Stromal cell of bone marrow (primary cell): ENCODE measurements around the gene BCL2L13.
A peak's percentile ranks its signal among the peaks of the same experiment; 100 is the strongest.

Source experiments
- DNase-seq: peaks from one replicate; pipeline ENCODE4 v3.0.0-alpha.2; 2012; ENCODE audit warnings: low read depth

Gene BCL2L13

GRCh38 chr22:17726928-17727897 lies 88.7 kb downstream of the BCL2L13 start:
- no peak for DNase-seq

DNA sequence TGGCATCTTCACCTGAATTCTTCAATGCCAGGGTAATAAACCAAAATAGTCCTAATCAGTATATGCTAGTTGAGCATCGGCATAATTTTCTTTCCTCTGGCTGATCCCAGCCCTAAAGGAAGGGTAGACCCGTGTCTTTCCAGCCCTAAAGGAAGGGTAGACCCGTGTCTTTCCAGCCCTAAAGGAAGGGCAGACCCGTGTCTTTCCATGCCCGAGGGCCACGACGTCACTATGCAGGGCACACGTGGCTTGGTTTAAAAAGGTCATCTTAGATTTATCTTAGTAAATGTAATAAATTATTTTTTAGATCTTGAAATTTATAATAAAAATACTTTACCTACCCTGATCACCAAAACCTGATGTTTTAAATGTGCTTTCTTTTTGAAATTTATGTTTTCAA lies 90.2 kb downstream of the BCL2L13 start:
- DNase-seq = no peak

- DNase-seq = no peak
Measured at GRCh38 chr22:17729561-17729960, 91.0 kb downstream of the BCL2L13 start.

DNA sequence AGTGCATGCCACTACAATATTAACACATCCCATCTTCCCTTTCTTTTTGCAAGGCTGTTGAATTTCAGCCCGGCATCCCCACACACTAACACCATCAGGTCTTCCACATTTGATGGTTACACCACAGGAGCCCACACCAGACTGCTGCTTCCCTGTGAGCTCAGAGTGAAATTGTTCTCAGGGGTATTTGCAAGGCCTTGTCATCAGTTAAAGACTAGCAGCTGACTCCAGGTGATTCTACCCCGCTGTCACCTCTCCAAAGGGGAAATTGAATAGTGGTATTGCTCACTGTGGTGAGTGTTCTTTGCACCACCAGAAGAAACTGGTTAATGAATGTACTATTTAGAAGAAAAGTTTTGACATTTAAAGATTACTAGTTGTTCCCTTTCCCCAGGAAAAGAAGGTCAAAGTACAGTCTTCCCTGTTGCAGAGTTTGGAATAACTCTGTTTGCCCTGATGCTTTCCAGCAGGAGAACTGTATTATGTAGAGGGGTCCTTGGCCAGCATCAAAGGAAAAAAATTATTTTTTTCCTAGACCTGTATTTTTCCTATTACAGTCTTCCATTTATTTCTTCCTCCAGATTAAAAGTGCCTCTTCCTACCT lies 93.8 kb downstream of the BCL2L13 start:
- DNase-seq = no peak

DNA sequence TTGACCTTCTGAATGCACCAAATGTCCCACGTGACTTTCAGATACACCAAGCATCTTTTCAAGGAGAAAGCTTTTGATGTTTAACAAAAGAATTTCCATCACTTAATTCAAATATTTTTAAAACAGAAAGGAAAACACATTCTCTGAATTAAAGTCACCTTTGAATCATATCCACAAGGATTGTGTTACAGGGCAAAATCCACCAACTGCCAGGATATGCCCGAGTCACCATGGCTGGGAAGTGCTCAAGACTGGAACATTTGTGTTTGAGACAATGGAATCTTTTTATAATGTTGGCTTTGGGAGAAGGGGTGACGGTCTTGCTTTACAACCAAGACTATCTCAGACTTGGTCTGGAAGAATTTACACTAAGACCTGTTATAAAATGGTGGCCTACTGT lies 94.9 kb downstream of the BCL2L13 start:
- peak; percentile 55 for DNase-seq

GRCh38 chr22:17734187-17734586 lies 95.6 kb downstream of the BCL2L13 start:
- peak; percentile 52 for DNase-seq

DNA sequence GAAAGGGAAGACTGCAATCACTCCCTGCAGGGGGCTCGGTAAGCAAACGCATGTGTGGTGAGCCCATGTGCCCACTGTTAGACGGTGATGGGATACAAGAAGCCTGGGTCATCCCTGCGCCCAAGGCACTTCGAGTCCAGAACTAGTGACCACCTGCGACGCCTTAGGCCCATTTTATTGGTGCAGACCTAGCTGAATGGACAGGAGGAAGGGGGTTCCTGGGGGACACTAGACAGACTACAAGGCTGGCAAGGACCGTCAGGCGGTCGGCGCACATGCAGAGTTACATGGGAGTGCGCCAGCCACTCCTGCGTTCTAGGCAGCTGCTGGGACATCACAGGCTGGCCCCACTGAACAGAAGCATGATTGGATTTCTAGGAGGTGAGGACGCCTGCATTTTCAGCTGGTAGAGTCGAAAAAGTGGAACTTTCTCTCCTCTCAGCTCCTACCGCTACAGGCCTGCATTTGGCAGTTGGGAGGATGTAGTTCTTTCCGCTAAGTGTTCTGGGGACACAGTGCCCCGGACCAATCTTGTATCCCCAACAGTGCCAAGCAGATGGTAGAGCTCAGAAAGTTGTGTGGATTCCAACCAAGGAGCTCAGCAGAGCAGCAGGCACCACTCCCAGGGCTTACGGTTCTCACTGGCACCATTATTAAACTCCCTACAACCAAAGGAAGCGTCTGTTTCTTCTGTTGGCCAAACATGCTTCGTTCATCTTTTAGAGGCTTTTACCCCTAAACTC lies 100.0 kb downstream of the BCL2L13 start:
- DNase-seq = no peak

GRCh38 chr22:17739196-17739975 lies 100.8 kb downstream of the BCL2L13 start:
- DNase-seq = no peak

- no peak for DNase-seq
Measured at GRCh38 chr22:17741866-17742526, 103.4 kb downstream of the BCL2L13 start.

- no peak for DNase-seq
Measured at GRCh38 chr22:17742527-17742902, 104.0 kb downstream of the BCL2L13 start.

GRCh38 chr22:17743661-17744411 lies 105.3 kb downstream of the BCL2L13 start:
- DNase-seq = no peak

DNA sequence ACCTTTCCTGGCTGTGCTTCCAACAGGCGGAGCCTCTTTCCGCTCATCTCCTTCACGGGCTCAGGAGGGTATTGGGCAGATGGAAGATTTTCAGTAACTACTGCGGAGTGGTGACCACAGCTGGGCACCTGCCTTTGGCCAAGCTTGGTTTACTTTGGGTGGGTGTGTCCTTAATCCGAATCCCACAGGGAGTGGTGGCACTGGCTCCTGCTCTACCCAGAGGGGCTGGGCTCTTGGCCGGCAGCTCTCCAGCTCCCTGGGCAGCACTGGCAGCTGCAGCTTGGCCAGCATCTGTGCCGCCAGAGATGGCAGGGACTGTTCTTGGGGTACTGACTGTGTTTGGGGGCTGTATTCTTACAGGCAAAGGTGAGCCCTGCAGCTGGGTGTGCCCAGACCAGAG lies 105.9 kb downstream of the BCL2L13 start:
- DNase-seq = no peak

DNA sequence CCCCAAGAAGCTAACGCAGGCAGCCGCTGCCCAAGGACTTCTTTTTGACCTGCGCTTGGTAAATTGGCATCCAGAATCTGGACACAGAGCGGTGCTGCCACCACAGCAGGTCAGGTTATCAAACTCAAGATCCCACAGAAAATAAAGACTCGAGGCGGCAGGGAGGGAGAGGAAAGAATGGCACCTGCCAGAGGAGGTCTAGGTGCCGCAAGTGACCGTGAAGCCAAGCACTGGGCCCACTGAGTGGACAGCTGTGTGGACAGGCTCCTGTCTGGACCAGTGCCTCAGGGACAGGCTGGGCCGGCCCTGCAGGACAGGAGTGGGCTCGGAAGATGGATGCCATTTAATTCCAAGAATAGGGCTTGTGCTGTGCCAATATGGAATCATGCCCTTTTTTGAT lies 108.4 kb downstream of the BCL2L13 start:
- no peak for DNase-seq

GRCh38 chr22:17748555-17749353 lies 110.2 kb downstream of the BCL2L13 start:
- DNase-seq = no peak

DNA sequence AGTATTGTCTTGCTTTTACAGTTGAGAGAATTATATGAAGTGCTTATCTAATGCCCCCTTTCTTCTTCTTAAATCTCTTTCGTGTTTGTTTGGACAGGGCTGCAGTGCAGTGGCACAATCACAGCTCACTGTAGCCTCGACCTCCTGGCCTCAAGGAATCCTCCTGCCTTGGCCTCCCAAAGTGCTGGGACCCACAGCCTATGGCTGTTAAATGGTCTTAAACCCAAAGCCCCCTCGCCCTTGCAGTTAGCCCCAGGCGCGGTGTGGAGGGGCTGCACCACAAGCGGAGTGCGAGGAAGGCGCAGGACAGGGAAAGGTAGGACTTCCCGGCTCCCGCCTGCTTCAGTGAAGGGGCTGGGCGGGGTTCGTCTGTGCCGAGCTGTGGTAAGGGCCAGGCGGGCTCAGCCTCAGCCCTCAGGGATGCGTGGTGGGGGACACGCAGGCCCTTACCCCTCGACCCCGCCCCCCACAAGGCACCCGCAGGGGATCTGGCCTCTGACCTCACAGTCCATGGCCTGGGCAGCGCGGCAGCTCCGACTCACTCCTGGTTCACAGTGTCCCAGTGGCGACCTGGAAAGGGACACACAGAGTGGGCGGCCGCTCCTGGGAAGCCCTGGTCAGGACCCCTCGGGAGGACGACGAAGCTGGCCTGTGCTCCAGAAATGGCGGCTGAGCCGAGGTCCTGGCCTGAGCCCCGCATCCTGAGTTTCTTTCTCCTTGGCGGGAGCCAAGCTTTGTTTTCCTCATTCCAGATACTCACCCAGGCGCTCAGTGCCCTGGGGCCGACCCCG lies 111.2 kb downstream of the BCL2L13 start:
- DNase-seq = no peak

DNA sequence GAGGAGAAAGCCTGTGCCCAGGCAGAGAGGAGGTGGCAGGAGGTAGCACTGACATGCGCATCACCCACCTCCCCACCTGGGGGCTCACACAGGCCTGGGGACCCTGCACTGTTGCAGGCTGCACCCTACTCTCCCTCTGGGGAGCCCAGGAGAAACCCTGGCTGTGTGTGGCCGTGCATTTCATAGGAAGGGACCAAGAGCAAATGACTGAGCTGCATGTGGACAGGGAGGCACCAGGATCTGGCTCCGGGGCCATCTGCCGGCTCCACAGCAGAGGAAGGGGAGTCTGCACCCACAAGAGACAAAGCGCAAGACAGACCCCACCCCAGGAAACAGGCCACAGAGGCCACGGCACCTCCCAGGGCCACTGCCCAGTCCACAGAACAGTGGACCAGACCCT lies 113.0 kb downstream of the BCL2L13 start:
- no peak for DNase-seq

- DNase-seq = peak; percentile 37
Measured at GRCh38 chr22:17753401-17753989, 114.9 kb downstream of the BCL2L13 start.

DNA sequence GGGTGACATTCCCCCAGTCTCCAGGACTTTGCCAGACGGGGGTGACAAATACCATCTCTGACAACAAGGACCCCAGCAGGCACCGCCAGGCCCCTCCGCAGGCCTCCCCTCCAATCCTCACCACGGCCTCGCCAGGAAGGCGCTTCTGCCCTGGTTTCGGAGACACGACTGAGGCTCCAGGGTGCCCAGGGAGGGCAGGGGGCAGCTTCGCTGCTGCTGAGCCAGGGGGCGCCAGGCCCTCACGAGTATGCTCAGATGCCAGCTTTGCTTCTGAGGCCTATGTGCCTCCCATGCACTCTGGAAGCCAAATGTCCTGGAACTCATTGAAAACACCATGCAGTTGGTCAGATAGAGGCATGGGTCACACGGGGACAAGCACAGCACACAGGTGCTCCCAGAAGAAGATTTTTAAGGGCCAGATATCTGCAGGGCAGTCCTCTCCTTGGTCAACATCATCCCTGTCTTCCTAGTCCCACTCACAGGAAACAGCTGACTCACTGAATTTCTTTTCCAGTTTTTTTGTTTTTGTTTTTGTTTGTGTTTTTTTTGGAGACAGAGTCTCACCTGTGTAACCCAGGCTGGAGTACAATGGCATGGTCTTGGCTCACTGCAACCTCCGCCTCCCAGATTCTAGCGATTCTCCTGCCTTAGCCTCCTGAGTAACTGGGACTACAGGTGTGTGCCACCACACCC lies 115.8 kb downstream of the BCL2L13 start:
- DNase-seq = no peak
